ENCODE measurements around the gene PSG11.

GRCh38 chr19:42985588-42985987 is 40.7 kb downstream of the PSG11 start:
- TF ChIP-seq CTCF (IDR thresholded peaks at IDR 0.05) (no peak), POLR2A (IDR thresholded peaks at IDR 0.05) (no peak)

Measured in breast epithelium (tissue), 3 donors.